GM23338 (cell line): Measurements from ENCODE around the gene GLI3. TPM values are rescaled to one million over a fixed set of nuclear protein-coding genes. Genes with fewer than 3 reads are reported as not detected.
A peak's percentile ranks its signal among the peaks of the same experiment; 100 is the strongest.

ENCODE experiments used
- ATAC-seq: fragments of 200-7000 bp; cut with Tn5 transposase; 3 replicates; pipeline ENCODE4 v1.9.1; 2020
- DNase-seq: peaks from one replicate; pipeline ENCODE4 v3.0.0-alpha.2; 2015; ENCODE audit warnings: low spot score
- H2AFZ ChIP-seq: fragments of 200-600 bp; sonication (generic); 2 replicates; pipeline ENCODE4 v1.8.0; 2016; ENCODE audit warnings: antibody characterized with exemption, mild to moderate bottlenecking, moderate library complexity
- H3F3A ChIP-seq: fragments of 200-600 bp; sonication (generic); replicated peaks from 2 replicates; pipeline ENCODE4 v1.8.0; 2017; ENCODE audit warnings: antibody characterized with exemption, mixed run types, low read depth
- H3K27ac ChIP-seq: fragments of 200-600 bp; sonication (generic); 2 replicates; pipeline ENCODE4 v1.6.1; 2016; ENCODE audit warnings: low read depth
- H3K27me3 ChIP-seq: fragments of 200-600 bp; sonication (generic); 2 replicates; pipeline ENCODE4 v1.8.0; 2016; ENCODE audit warnings: mild to moderate bottlenecking, mixed run types, moderate library complexity; ENCODE audit not compliant: insufficient read depth
- H3K36me3 ChIP-seq: fragments of 200-600 bp; sonication (generic); 2 replicates; pipeline ENCODE4 v1.8.0; 2016; ENCODE audit warnings: mild to moderate bottlenecking; ENCODE audit not compliant: insufficient read depth
- H3K4me1 ChIP-seq: fragments of 200-600 bp; sonication (generic); 2 replicates; pipeline ENCODE4 v1.8.0; 2016; ENCODE audit warnings: mild to moderate bottlenecking, moderate library complexity; ENCODE audit not compliant: insufficient read depth
- H3K4me2 ChIP-seq: fragments of 200-600 bp; sonication (generic); 2 replicates; pipeline ENCODE4 v1.7.1; 2017; ENCODE audit warnings: mixed run types
- H3K4me3 ChIP-seq: fragments of 200-600 bp; sonication (generic); 2 replicates; pipeline ENCODE4 v1.6.1; 2016; ENCODE audit warnings: mixed run types
- H3K79me2 ChIP-seq: fragments of 200-600 bp; sonication (generic); replicated peaks from 2 replicates; pipeline ENCODE4 v1.8.0; 2017; ENCODE audit warnings: mild to moderate bottlenecking; ENCODE audit not compliant: insufficient read depth
- H3K9me2 ChIP-seq: fragments of 200-600 bp; sonication (generic); 2 replicates; pipeline ENCODE4 v1.8.0; 2017; ENCODE audit not compliant: insufficient read depth
- H4K20me1 ChIP-seq: fragments of 200-600 bp; sonication (generic); replicated peaks from 2 replicates; pipeline ENCODE4 v1.8.0; 2017; ENCODE audit warnings: mild to moderate bottlenecking; ENCODE audit not compliant: insufficient read depth
- H3K27ac Mint-ChIP-seq: 2 replicates; pipeline ENCODE4 v1.8.0; 2020; ENCODE audit warnings: inconsistent platforms, mild to moderate bottlenecking, moderate library complexity, mixed read lengths
- H3K27me3 Mint-ChIP-seq: 3 replicates; pipeline ENCODE4 v1.8.0; 2022; ENCODE audit warnings: low read depth, mild to moderate bottlenecking, moderate library complexity, mixed read lengths, inconsistent platforms; ENCODE audit not compliant: insufficient read depth, poor library complexity
- H3K36me3 Mint-ChIP-seq: 3 replicates; pipeline ENCODE4 v1.8.0; 2021; ENCODE audit warnings: low read depth, mild to moderate bottlenecking, inconsistent platforms, moderate library complexity, mixed read lengths
- H3K4me1 Mint-ChIP-seq: 3 replicates; pipeline ENCODE4 v1.8.0; 2020; ENCODE audit warnings: mild to moderate bottlenecking, inconsistent platforms, mixed read lengths
- H3K4me3 Mint-ChIP-seq: 3 replicates; pipeline ENCODE4 v1.8.0; 2021; ENCODE audit warnings: moderate library complexity, mild to moderate bottlenecking, inconsistent platforms, mixed read lengths
- H3K9me3 Mint-ChIP-seq: 3 replicates; pipeline ENCODE4 v1.8.0; 2020; ENCODE audit warnings: moderate library complexity, mild to moderate bottlenecking, inconsistent platforms, mixed read lengths
- CREB1 ChIP-seq: fragments of 250-450 bp; sonication (Bioruptor Pico); IDR thresholded peaks from 2 replicates; pipeline ENCODE4 v1.5.0; 2020; ENCODE audit warnings: low read depth, mild to moderate bottlenecking, moderate library complexity
- CTCF ChIP-seq, 2 experiments: fragments of 200-600 bp in 1 of 2; sonication (generic) in 1 of 2; conservative IDR thresholded peaks; 2 replicates each; pipeline versions ENCODE4 v1.5.1 to v1.6.1; 2016 to 2017; ENCODE audit warnings: antibody characterized with exemption in 2 of 2, low read depth in 2 of 2, mild to moderate bottlenecking in 2 of 2, moderate library complexity in 1 of 2
- ETS1 ChIP-seq: IDR thresholded peaks from 2 replicates; pipeline ENCODE4 v1.6.1; 2016; ENCODE audit warnings: antibody characterized with exemption
- EZH2 ChIP-seq: fragments of 200-600 bp; sonication (generic); IDR thresholded peaks from one replicate; pipeline ENCODE4 v1.8.0; 2017; ENCODE audit warnings: antibody characterized with exemption, mild to moderate bottlenecking, low read depth; ENCODE audit not compliant: unreplicated experiment
- EZH2phosphoT487 ChIP-seq: fragments of 200-600 bp; sonication (generic); IDR thresholded peaks from one replicate; pipeline ENCODE4 v1.8.1; 2018; ENCODE audit warnings: antibody characterized with exemption; ENCODE audit not compliant: unreplicated experiment
- JUNB ChIP-seq: IDR thresholded peaks from one replicate; pipeline ENCODE4 v1.6.1; 2016; ENCODE audit warnings: antibody characterized with exemption; ENCODE audit not compliant: unreplicated experiment
- NANOG ChIP-seq: IDR thresholded peaks from 2 replicates; pipeline ENCODE4 v1.6.1; 2016; ENCODE audit warnings: antibody characterized with exemption, borderline replicate concordance
- STAT1 ChIP-seq: IDR thresholded peaks from one replicate; pipeline ENCODE4 v1.6.1; 2016; ENCODE audit warnings: antibody characterized with exemption; ENCODE audit not compliant: unreplicated experiment
- ZNF331 ChIP-seq: fragments of 250-450 bp; sonication (Bioruptor Pico); IDR thresholded peaks from 2 replicates; pipeline ENCODE4 v1.5.0; 2020; ENCODE audit warnings: low read depth, mild to moderate bottlenecking, moderate library complexity
- ZNF462 ChIP-seq: fragments of 250-450 bp; sonication (Bioruptor Pico); IDR thresholded peaks from 2 replicates; pipeline ENCODE4 v1.5.0; 2020; ENCODE audit warnings: mild to moderate bottlenecking, moderate library complexity
- polyA plus RNA-seq: library from polyadenylated mRNA; unstranded; fragments of >200 nt; fragmentation: Nextera tagmentation; extraction: Ambion mirVana; gene quantifications from 2 replicates; pipeline ENCODE4 v1.2.1, GENCODE V29; 2016
- total RNA-seq: library from RNA; depleted of rRNA; stranded (reverse); fragments of >200 nt; shearing (Covaris generic); gene quantifications from 2 replicates; pipeline ENCODE4 v1.2.3, GENCODE V29; 2014

Gene GLI3
- total and polyA plus RNA-seq, 2 experiments from 2014 or later, result 16.1 to 17.9 TPM

GRCh38 chr7:42222125-42222524 is 14.9 kb downstream of the GLI3 start (continued):
- 0 out of 2 replicates have a peak, but pooled peaks have one; percentile 54 for TF ChIP-seq ZNF462 (CRISPR knock-in tag)
- peak; percentile 62; the same call in 1 of the 2 replicates for TF ChIP-seq ETS1

GRCh38 chr7:42221304-42221703 is 15.7 kb downstream of the GLI3 start:
- Mint-ChIP-seq H3K27ac (peak overlapping the region; percentile 97), H3K27me3 (peaks cover 6% of the 10 kb centered on the region)
- peaks cover 29% of the 10 kb centered on the region for H3K79me2 ChIP-seq
- TF ChIP-seq CREB1 (CRISPR knock-in tag) (no peak), EZH2phosphoT487 (no peak), NANOG (no peak), ZNF331 (no peak), EZH2 (no peak), STAT1 (no peak), CTCF (conservative IDR thresholded peaks at IDR 0.05; ENCODE audit: low read depth in 2 of 2) (no peak), JUNB (no peak), ETS1 (no peak)

More at GRCh38 chr7:42221304-42221703, 15.7 kb downstream of the GLI3 start:
- Histone ChIP-seq H3K9me2 (no peaks in the 10 kb centered on the region), H3K36me3 (no peaks in the 10 kb centered on the region), H3F3A (peaks cover 7% of the 10 kb centered on the region; the same call in 1 of the 2 replicates), H2AFZ (no peak overlapping the region), H3K27me3 (no peaks in the 10 kb centered on the region), H3K27ac (peak overlapping the region; percentile 97), H3K4me1 (peaks cover 71% of the 10 kb centered on the region), H4K20me1 (no peaks in the 10 kb centered on the region), H3K4me3 (no peak overlapping the region; the same call in 1 of the 2 replicates), H3K4me2 (peak overlapping the region; percentile 27)
- DNase-seq (no peak), ATAC-seq (no peak)
- H3K4me1 Mint-ChIP-seq, result peaks cover 87% of the 10 kb centered on the region
- peak overlapping the region; percentile 8; the same call in 1 of the 3 replicates for H3K4me3 Mint-ChIP-seq
- peaks cover 10% of the 10 kb centered on the region; the same call in 2 of the 3 replicates for H3K36me3 Mint-ChIP-seq
- no peaks in the 10 kb centered on the region for H3K9me3 Mint-ChIP-seq
